Colon (tissue), 2 donors: ENCODE results near the gene NOD1.
"Not testable (repeated sequence)": the region's sequence is repeated elsewhere in the genome, so short reads cannot be mapped to it uniquely, and the experiment has no call there.

Source experiments
- FAIRE-seq: peaks from 2 replicates; lab custom pipeline; 2012; peaks lifted over from hg19 to GRCh38; lab: Jason Lieb, UNC
- donor health status: control.
- donor health status: control.

Gene NOD1

GRCh38 chr7:30411897-30412296 lies 66.7 kb downstream of the NOD1 start:
- no peak for FAIRE-seq

- FAIRE-seq = no peak
These were observed 67.4 kb downstream of the NOD1 start for GRCh38 chr7:30411173-30411572.

- FAIRE-seq = no peak
These were observed 71.7 kb downstream of the NOD1 start for GRCh38 chr7:30406664-30407425.

GRCh38 chr7:30405179-30405578 lies 73.4 kb downstream of the NOD1 start:
- no peak for FAIRE-seq

GRCh38 chr7:30403477-30403876 lies 75.1 kb downstream of the NOD1 start:
- no peak for FAIRE-seq

GRCh38 chr7:30396389-30396788 lies 82.2 kb downstream of the NOD1 start:
- FAIRE-seq = no peak

GRCh38 chr7:30395676-30396075 lies 82.9 kb downstream of the NOD1 start:
- FAIRE-seq = no peak

GRCh38 chr7:30391806-30392205 lies 86.8 kb downstream of the NOD1 start:
- no peak for FAIRE-seq

- FAIRE-seq = no peak
These were observed 87.6 kb downstream of the NOD1 start for GRCh38 chr7:30390736-30391636.

- FAIRE-seq = no peak
These were observed 88.8 kb downstream of the NOD1 start for GRCh38 chr7:30389791-30390190.

GRCh38 chr7:30382607-30383006 lies 96.0 kb downstream of the NOD1 start:
- FAIRE-seq = no peak

GRCh38 chr7:30380824-30381223 lies 97.8 kb downstream of the NOD1 start:
- not testable (repeated sequence) for FAIRE-seq

GRCh38 chr7:30380294-30380693 lies 98.3 kb downstream of the NOD1 start:
- FAIRE-seq = no peak

- no peak for FAIRE-seq
These were observed 98.8 kb downstream of the NOD1 start for GRCh38 chr7:30379741-30380140.

GRCh38 chr7:30379131-30379530 lies 99.5 kb downstream of the NOD1 start:
- FAIRE-seq = no peak

- no peak for FAIRE-seq
These were observed 100.3 kb downstream of the NOD1 start for GRCh38 chr7:30378275-30378674.
